Astrocyte (in vitro differentiated cells and primary cell): ENCODE measurements around the gene ZFYVE19.

Experiments used
- EZH2 ChIP-seq: IDR thresholded peaks from 2 replicates; pipeline ENCODE4 v1.6.1; 2012; ENCODE audit warnings: mild to moderate bottlenecking, low read length, inconsistent platforms; ENCODE audit not compliant: insufficient read depth
- TF ChIP-seq, protein P1 (sequence below): IDR thresholded peaks from 2 replicates; pipeline ENCODE4 v1.5.1; 2011; ENCODE audit warnings: low read depth, mild to moderate bottlenecking, inconsistent platforms, low read length, moderate library complexity; ENCODE audit not compliant: insufficient read depth

DNA sequence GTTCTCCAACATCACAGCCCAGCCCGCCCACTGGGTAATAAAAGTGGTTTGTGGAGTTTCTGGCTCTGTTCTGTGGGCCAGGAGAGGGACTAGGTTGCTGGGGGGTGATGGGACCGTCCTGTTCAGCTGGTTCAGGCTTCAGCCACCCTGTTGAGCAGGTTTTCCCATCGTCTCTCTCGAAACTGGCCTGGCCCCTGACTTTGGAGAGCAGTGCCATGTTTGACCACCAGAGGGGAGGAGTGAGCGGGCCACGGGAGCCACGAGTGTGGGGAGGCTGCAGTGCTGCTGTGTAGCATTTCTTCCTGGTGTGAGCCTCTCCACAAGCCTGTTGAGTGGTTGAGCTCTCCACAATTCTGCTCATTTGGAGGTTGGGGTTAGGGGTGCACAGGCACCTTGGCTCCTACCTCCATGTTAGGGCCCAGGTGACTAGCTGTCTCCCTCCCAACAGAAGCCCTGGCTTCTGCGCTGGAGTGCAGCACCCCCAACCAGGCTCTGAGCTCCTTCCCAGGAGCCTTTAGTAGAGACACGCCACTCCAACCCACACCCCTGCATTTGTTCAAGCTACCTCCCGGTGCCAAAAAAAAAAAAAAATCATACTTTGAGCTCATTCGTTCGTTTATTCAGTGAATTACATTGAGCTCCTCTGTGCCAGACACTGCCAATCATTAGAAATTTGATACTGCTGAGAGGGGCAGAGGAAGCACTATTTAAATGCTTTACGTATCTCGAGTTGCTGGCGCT is 50.9 kb downstream of the ZFYVE19 start:
- no peak for TF ChIP-seq EZH2
- TF ChIP-seq, protein P1, sequence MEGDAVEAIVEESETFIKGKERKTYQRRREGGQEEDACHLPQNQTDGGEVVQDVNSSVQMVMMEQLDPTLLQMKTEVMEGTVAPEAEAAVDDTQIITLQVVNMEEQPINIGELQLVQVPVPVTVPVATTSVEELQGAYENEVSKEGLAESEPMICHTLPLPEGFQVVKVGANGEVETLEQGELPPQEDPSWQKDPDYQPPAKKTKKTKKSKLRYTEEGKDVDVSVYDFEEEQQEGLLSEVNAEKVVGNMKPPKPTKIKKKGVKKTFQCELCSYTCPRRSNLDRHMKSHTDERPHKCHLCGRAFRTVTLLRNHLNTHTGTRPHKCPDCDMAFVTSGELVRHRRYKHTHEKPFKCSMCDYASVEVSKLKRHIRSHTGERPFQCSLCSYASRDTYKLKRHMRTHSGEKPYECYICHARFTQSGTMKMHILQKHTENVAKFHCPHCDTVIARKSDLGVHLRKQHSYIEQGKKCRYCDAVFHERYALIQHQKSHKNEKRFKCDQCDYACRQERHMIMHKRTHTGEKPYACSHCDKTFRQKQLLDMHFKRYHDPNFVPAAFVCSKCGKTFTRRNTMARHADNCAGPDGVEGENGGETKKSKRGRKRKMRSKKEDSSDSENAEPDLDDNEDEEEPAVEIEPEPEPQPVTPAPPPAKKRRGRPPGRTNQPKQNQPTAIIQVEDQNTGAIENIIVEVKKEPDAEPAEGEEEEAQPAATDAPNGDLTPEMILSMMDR: peak; percentile 86
